ENCODE data around the gene LRTM2.

DNA sequence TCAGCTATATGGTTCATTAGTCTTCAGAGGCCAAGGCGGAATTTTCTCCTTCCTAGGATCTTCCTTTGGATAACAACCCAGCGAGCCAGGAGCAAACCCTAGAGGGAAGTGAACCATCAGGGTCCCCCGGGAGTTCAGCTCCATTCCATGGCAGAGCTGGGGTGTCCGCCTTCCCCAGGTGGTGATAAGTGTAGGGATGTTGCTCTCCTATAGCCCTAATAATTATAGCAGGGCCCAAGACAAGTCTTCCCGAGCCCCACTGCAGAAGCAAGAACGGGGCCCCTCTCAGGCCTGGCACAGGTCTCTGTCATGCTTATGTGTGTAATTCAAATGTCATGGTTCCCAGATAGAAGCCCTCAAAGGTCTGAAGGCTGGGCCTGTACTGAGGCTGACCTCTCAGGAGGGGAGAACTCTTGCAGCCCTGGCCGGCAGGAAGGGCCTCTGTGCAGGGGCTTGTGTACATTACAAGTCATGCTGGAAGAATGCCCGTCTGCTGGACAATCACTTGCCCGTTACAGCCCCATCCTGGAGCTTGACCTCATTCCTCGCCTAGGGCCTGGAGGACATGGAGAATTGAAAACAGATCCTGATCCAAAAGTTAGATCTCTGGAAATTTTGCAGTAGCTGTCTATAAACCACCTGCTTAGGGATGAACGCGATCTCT, 17.3 kb downstream of the LRTM2 start:
- TF ChIP-seq, protein P1, sequence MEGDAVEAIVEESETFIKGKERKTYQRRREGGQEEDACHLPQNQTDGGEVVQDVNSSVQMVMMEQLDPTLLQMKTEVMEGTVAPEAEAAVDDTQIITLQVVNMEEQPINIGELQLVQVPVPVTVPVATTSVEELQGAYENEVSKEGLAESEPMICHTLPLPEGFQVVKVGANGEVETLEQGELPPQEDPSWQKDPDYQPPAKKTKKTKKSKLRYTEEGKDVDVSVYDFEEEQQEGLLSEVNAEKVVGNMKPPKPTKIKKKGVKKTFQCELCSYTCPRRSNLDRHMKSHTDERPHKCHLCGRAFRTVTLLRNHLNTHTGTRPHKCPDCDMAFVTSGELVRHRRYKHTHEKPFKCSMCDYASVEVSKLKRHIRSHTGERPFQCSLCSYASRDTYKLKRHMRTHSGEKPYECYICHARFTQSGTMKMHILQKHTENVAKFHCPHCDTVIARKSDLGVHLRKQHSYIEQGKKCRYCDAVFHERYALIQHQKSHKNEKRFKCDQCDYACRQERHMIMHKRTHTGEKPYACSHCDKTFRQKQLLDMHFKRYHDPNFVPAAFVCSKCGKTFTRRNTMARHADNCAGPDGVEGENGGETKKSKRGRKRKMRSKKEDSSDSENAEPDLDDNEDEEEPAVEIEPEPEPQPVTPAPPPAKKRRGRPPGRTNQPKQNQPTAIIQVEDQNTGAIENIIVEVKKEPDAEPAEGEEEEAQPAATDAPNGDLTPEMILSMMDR (conservative IDR thresholded peaks at IDR 0.05; ENCODE audit: low read length) = no peak
- TF ChIP-seq EZH2phosphoT487 (IDR thresholded peaks at IDR 0.05; ENCODE audit: borderline replicate concordance, low read depth, low read length) = no peak
